ENCODE results near the gene SIPA1L3.

SIPA1L3 gene

DNA sequence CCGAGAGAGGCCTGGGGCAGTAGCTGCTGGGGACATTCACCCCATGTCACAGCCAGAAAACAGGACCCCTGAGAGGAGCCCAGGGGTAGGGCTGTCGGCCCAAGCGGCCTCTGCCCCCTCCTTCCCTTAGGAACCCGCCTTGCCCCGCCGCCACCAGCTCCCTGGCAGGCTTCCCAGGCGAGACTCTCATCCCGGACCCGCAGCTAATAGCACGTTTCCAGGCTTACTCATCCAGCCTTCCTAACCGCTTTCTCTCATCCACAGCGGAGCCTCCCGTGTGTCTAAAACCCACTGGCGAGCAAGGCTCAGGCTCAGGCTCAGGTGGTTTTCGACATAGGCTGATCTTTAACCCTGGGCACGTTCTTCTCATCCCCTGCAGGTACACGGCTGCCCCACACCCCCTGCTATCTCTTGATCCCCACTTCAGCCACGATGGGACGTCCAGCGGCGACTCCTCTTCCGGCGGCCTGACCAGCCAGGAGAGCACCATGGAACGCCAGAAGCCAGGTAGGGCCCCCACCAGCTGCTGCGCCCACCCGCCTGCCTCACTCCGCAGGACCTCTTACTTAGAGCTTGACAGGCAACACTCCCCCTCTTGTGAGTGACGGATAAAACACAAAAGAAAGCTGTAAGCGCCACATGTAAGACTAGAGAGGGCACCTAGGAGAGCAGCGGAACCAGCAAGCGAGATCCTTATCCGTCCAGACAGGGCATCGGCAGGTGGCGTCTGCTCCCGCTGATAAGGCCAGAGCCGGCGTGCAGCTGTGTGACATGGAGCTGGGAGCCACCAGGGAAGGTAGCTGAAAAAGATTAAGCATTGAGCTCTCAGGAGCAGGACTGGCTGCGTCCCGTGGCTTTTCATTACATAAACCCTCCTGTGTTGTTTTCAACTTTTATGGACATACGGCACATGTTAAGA lies 245.7 kb downstream of the SIPA1L3 start:
- no peak for DNase-seq (ENCODE audit: low read depth in 2 of 2)

GRCh38 chr19:38155453-38155852 lies 248.4 kb downstream of the SIPA1L3 start:
- DNase-seq (ENCODE audit: low read depth in 2 of 2) = no peak

DNA sequence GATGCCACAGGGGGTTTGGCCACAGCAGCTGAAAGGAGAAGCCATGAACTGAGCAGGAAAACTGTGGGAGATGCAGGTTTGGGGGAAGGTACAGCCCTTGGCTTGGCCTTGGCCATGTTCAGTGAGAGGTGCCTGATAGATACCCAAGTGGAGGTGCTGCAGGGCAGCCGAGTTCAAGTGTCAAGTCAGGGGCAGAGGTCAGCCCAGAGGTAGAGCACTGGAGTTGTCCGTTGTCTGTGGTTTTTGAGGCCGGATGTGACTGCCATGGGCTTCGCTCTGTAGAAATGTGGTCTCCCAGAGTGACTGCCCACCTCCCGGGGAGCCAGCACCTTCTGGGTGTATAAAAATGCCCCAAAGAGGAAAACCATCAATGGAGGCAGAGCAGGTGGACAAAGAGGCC lies 251.7 kb downstream of the SIPA1L3 start:
- no peak for DNase-seq (ENCODE audit: low read depth in 2 of 2)

- DNase-seq (ENCODE audit: low read depth in 2 of 2) = no peak
Measured at GRCh38 chr19:38162094-38162493, 255.1 kb downstream of the SIPA1L3 start.

- DNase-seq (ENCODE audit: low read depth in 2 of 2) = no peak
Measured at GRCh38 chr19:38162632-38163031, 255.6 kb downstream of the SIPA1L3 start.

DNA sequence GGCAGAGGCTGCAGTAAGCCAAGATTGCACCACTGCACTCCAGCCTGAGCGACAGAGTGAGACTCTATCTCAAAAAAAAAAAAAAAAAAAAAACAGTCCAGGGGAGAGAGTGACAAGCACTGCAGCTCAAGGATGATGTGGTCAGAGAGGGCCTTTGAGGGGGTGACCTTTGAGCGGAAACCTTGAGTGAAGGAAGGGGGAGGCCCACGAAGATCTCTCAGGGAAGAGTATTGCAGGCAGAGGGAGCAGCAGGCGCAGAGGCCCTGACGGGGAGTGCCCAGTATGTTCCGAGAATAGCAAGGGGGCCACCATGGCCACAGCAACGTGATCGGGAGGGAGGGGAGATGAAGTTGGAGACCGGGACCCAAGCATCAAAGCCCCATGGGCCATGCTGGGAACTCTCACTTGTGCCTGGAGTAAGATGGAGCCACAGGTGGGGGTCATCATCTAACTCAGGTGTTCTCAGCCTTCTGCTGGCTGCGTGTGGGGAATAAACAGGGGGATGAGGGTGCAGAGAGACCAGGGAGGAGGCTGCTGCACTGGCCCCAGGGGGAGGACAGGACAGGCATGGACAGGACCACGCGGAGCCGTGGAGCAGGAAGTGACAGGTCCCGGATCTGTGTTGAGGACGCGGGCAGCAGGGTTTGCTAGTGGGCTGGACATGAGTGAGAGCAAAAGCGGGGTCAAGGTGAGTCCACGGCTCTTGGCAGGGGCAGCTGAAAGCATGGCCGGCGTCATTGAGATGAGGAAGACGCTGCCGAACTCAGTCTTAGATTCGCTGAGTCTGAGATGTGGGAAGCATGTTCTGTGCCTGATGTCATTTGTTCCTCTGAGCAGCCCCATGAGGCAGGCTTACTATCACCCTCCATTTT lies 256.6 kb downstream of the SIPA1L3 start:
- no peak for DNase-seq (ENCODE audit: low read depth in 2 of 2)

DNA sequence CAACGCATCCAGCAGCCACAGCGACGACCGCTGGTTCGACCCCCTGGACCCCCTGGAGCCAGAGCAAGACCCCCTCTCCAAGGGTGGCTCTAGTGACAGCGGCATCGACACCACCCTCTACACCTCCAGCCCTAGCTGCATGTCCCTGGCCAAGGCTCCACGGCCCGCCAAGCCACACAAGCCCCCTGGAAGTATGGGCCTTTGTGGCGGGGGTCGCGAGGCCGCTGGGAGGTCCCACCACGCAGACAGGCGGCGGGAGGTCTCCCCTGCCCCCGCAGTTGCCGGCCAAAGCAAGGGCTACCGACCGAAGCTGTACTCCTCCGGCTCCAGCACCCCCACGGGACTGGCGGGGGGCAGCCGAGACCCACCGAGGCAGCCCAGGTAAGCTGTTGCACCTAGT lies 257.5 kb downstream of the SIPA1L3 start:
- no peak for DNase-seq (ENCODE audit: low read depth in 2 of 2)

GRCh38 chr19:38165335-38165734 lies 258.3 kb downstream of the SIPA1L3 start:
- no peak for DNase-seq (ENCODE audit: low read depth in 2 of 2)

DNA sequence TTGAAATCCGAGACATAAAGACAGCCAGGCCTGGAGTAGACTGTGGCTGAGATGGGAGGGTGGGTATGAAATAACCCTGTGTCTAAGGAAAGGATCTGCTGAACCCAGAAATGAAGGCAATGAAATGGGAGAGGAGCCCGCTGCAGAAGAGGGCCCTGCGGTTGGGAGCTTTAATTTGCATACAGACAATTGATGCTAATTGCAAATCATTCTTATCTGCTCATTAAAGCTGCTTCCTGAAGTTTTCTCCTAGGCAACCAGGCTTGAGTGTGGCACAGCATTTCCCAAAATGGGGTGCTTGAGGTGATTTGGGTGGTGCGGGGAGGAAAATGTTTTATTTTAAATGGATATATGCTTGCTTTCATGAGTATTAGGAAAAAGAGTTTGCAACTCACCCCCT lies 261.6 kb downstream of the SIPA1L3 start:
- DNase-seq (ENCODE audit: low read depth in 2 of 2) = no peak

DNA sequence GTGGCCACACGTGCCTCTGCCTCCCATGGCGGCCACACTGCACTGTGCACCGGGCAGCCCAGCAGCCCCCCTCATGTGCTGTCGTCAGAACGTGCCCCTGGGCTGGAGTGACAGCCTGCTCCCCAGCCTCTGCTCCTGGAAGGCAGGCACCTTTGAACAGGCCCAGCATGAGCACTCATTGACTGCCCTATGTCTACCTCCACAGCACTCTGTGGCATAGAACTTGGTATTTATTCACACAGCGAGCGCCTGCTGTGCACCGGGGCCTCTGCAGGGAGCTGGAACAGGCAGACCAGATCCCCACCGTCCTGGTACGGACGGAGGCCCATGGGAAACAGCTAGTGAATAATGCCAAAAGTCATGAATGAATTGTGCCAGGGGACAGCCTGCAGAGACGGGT lies 263.3 kb downstream of the SIPA1L3 start:
- DNase-seq (ENCODE audit: low read depth in 2 of 2) = no peak

GRCh38 chr19:38172001-38172400 lies 265.0 kb downstream of the SIPA1L3 start:
- DNase-seq (ENCODE audit: low read depth in 2 of 2) = no peak

GRCh38 chr19:38173291-38174041 lies 266.5 kb downstream of the SIPA1L3 start:
- DNase-seq (ENCODE audit: low read depth in 2 of 2) = no peak

GRCh38 chr19:38175422-38175821 lies 268.4 kb downstream of the SIPA1L3 start:
- DNase-seq (ENCODE audit: low read depth in 2 of 2) = no peak

- no peak for DNase-seq (ENCODE audit: low read depth in 2 of 2)
Measured at GRCh38 chr19:38180071-38180470, 273.1 kb downstream of the SIPA1L3 start.

GRCh38 chr19:38182536-38183210 lies 275.7 kb downstream of the SIPA1L3 start:
- no peak for DNase-seq (ENCODE audit: low read depth in 2 of 2)

DNA sequence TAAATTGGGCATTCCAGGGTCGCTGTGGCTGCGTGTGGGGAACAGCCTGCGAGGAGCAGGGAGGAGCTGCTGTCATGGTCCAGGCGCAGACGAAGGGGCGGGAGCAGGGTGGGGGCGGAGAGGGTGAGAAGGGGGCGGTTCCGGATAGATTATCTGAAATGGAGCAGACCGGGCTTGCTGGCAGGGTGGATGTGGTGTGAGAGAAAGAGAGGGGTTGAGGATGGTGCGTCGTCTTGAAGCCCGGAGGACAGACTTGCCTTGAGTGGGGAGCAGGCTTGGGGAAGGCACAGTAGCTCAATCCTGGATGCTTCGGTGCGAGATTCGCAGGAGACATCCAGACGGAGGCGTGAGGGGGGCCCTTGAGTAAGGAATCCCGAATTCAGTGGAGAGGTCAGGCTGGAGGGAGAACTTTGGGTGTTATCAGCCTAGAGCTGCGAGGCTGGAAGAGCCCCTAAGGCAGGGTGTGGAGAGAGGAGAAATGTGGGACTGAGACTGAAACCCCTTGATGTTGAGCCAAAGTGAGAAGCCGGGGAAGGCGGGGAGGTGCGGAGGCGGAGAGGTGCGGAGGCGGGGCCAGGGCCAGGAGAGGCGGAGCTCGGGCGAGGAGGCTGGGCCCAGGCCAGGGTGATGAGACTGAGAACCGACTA lies 276.4 kb downstream of the SIPA1L3 start:
- no peak for DNase-seq (ENCODE audit: low read depth in 2 of 2)

GRCh38 chr19:38184815-38185214 lies 277.8 kb downstream of the SIPA1L3 start:
- no peak for DNase-seq (ENCODE audit: low read depth in 2 of 2)

DNA sequence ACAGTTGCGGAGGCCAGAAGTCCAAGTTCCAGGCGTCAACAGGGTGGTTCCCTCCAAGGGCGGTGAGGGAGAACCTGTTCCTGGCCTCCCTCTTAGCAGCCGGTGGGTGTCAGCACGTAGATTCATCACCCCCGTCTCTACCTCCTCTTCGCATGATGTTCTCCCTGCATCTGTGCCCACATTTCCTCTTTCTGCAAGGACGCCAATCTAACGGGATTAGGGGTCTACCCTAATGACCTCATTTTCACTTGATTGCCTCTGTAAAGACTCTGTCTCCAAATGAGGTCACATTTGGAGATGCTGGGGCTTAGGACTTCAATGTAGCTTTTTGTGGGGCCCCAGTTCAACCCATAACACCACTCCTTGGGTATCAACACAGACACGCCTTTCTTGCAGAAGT lies 278.6 kb downstream of the SIPA1L3 start:
- no peak for DNase-seq (ENCODE audit: low read depth in 2 of 2)

GRCh38 chr19:38190061-38190460 lies 283.1 kb downstream of the SIPA1L3 start:
- no peak for DNase-seq (ENCODE audit: low read depth in 2 of 2)

- no peak for DNase-seq (ENCODE audit: low read depth in 2 of 2)
Measured at GRCh38 chr19:38190793-38191192, 283.8 kb downstream of the SIPA1L3 start.

- no peak for DNase-seq (ENCODE audit: low read depth in 2 of 2)
Measured at GRCh38 chr19:38191747-38192146, 284.7 kb downstream of the SIPA1L3 start.
